HG02884 (cell line): ENCODE measurements around the gene TRPV5.
A peak's percentile ranks its signal among the peaks of the same experiment; 100 is the strongest.

ENCODE experiments used
- ATAC-seq: cut with Tn5 transposase; IDR thresholded peaks from one replicate; pipeline ENCODE4 v1.9.1; 2021; ENCODE audit warnings: mild to moderate bottlenecking, moderate library complexity; ENCODE audit not compliant: unreplicated experiment

The TRPV5 gene

GRCh38 chr7:142887282-142888015 is 46.1 kb downstream of the TRPV5 start:
- ATAC-seq: no peak

GRCh38 chr7:142886866-142887265 is 46.7 kb downstream of the TRPV5 start:
- ATAC-seq: no peak

- no peak for ATAC-seq
Measured at GRCh38 chr7:142885311-142886230, 48.0 kb downstream of the TRPV5 start, which contains the start of gene TRPV6. Gene TRPV6, minus strand, starts transcription at chr7:142885745.

- no peak for ATAC-seq
Measured at GRCh38 chr7:142884286-142884640, 49.3 kb downstream of the TRPV5 start.

- ATAC-seq: no peak
Measured at GRCh38 chr7:142883571-142884285, 49.8 kb downstream of the TRPV5 start.

- ATAC-seq: no peak
Measured at GRCh38 chr7:142883145-142883544, 50.4 kb downstream of the TRPV5 start.

GRCh38 chr7:142882338-142882678 is 51.2 kb downstream of the TRPV5 start:
- no peak for ATAC-seq

- no peak for ATAC-seq
Measured at GRCh38 chr7:142881586-142882337, 51.8 kb downstream of the TRPV5 start.

- ATAC-seq: peak; percentile 58
Measured at GRCh38 chr7:142880876-142881505, 52.6 kb downstream of the TRPV5 start.

- no peak for ATAC-seq
Measured at GRCh38 chr7:142879060-142879459, 54.5 kb downstream of the TRPV5 start.

- ATAC-seq: no peak
Measured at GRCh38 chr7:142878315-142878714, 55.2 kb downstream of the TRPV5 start.

- no peak for ATAC-seq
Measured at GRCh38 chr7:142876991-142877910, 56.3 kb downstream of the TRPV5 start.

- ATAC-seq: no peak
Measured at GRCh38 chr7:142876236-142876960, 57.1 kb downstream of the TRPV5 start.

- no peak for ATAC-seq
Measured at GRCh38 chr7:142875456-142875855, 58.1 kb downstream of the TRPV5 start.

GRCh38 chr7:142874837-142875236 is 58.7 kb downstream of the TRPV5 start:
- no peak for ATAC-seq

GRCh38 chr7:142874409-142874808 is 59.1 kb downstream of the TRPV5 start:
- no peak for ATAC-seq

GRCh38 chr7:142873871-142874270 is 59.7 kb downstream of the TRPV5 start:
- ATAC-seq: no peak

GRCh38 chr7:142873281-142873784 is 60.2 kb downstream of the TRPV5 start:
- peak; percentile 77 for ATAC-seq
